ENCODE data around the gene AJM1.
"Not testable (repeated sequence)": the region's sequence is repeated elsewhere in the genome, so short reads cannot be mapped to it uniquely, and the experiment has no call there.

Gene AJM1

GRCh38 chr9:136882109-136882946 is 40.0 kb downstream of the AJM1 start:
- H3K36me3 ChIP-seq (ENCODE audit: control insufficient read depth in 1 of 2, insufficient read depth in 2 of 2, low read depth in 1 of 2, low read length in 2 of 2): no peaks in the 10 kb centered on the region
- WGBS: 61% methylated on average over 19 of the region's 19 CpGs
- H3K79me1 ChIP-seq (replicated peaks; ENCODE audit: low read length, poor library complexity, severe bottlenecking): peaks cover 5% of the 10 kb centered on the region
- H2BK15ac ChIP-seq (ENCODE audit: low read depth, poor library complexity, severe bottlenecking): peak overlapping the region; percentile 70
- peak overlapping the region; percentile 12 to 99 for H3K18ac ChIP-seq (ENCODE audit: low read depth in 1 of 2, low read length in 2 of 2)
- H3K9ac ChIP-seq (ENCODE audit: low read length): peak overlapping the region; percentile 79
- no peak overlapping the region for H2AK5ac ChIP-seq (ENCODE audit: low read length, severe bottlenecking)
- peak overlapping the region in 1 of 2 experiments; percentile 74 for H3K4me3 ChIP-seq (ENCODE audit: insufficient read depth in 1 of 2, low read depth in 1 of 2, low read length in 2 of 2)
- H3K23ac ChIP-seq (ENCODE audit: low read length in 2 of 2): peak overlapping the region in 1 of 2 experiments; percentile 75
- H2BK5ac ChIP-seq (ENCODE audit: low read depth, low read length, poor library complexity, severe bottlenecking): no peak overlapping the region
- peak overlapping the region; percentile 24 for H3K27ac ChIP-seq (ENCODE audit: low read length, poor library complexity, severe bottlenecking)
- H3K9me3 ChIP-seq (ENCODE audit: control insufficient read depth, low read length): no peaks in the 10 kb centered on the region
- peak; percentile 95 for DNase-seq
- peak overlapping the region; percentile 18 to 99 for H2BK12ac ChIP-seq (ENCODE audit: low read length in 2 of 2)
- H3K4me2 ChIP-seq (ENCODE audit: low read length, poor library complexity, severe bottlenecking): peak overlapping the region; percentile 40
- peaks cover 35% of the 10 kb centered on the region for H3K4me1 ChIP-seq (ENCODE audit: control insufficient read depth, insufficient read depth, low read depth, low read length)
- H4K8ac ChIP-seq (ENCODE audit: low read length): peak overlapping the region; percentile 92
- H3K4ac ChIP-seq (ENCODE audit: low read depth in 1 of 2, low read length in 2 of 2): peak overlapping the region in 1 of 2 experiments; percentile 94
- no peak overlapping the region for H2BK120ac ChIP-seq (ENCODE audit: low read depth, low read length)
- H3K27me3 ChIP-seq (ENCODE audit: control insufficient read depth in 1 of 2, insufficient read depth in 1 of 2, low read length in 2 of 2): no peaks in the 10 kb centered on the region
- H3K14ac ChIP-seq (ENCODE audit: low read length in 2 of 2): peak overlapping the region in 1 of 2 experiments; percentile 96
- peak overlapping the region; percentile 60 for H2AFZ ChIP-seq (ENCODE audit: low read depth, low read length)
- peak overlapping the region; percentile 96 for H4K91ac ChIP-seq (ENCODE audit: low read length)

GRCh38 chr9:136882947-136883283 is 40.6 kb downstream of the AJM1 start:
- not testable (repeated sequence) for H2BK5ac ChIP-seq (ENCODE audit: low read depth, low read length, poor library complexity, severe bottlenecking); H2BK120ac ChIP-seq (ENCODE audit: low read depth, low read length); H3K14ac ChIP-seq (ENCODE audit: low read length in 2 of 2); H3K4ac ChIP-seq (ENCODE audit: low read depth in 1 of 2, low read length in 2 of 2); H2AFZ ChIP-seq (ENCODE audit: low read depth, low read length); H3K9me3 ChIP-seq (ENCODE audit: control insufficient read depth, low read length); H2BK15ac ChIP-seq (ENCODE audit: low read depth, poor library complexity, severe bottlenecking); DNase-seq; H3K36me3 ChIP-seq (ENCODE audit: control insufficient read depth in 1 of 2, insufficient read depth in 2 of 2, low read depth in 1 of 2, low read length in 2 of 2); H3K4me2 ChIP-seq (ENCODE audit: low read length, poor library complexity, severe bottlenecking); H3K27me3 ChIP-seq (ENCODE audit: control insufficient read depth in 1 of 2, insufficient read depth in 1 of 2, low read length in 2 of 2); H3K79me1 ChIP-seq (replicated peaks; ENCODE audit: low read length, poor library complexity, severe bottlenecking); H3K27ac ChIP-seq (ENCODE audit: low read length, poor library complexity, severe bottlenecking); H3K23ac ChIP-seq (ENCODE audit: low read length in 2 of 2)
- Histone ChIP-seq H3K4me1 (ENCODE audit: control insufficient read depth, insufficient read depth, low read depth, low read length) (peaks cover 35% of the 10 kb centered on the region), H2AK5ac (ENCODE audit: low read length, severe bottlenecking) (peak overlapping the region; percentile 50), H3K9ac (ENCODE audit: low read length) (peak overlapping the region; percentile 79), H4K8ac (ENCODE audit: low read length) (peak overlapping the region; percentile 92), H3K18ac (ENCODE audit: low read depth in 1 of 2, low read length in 2 of 2) (peak overlapping the region in 1 of 2 experiments; percentile 60), H2BK12ac (ENCODE audit: low read length in 2 of 2) (peak overlapping the region; percentile 72 to 83), H3K4me3 (ENCODE audit: insufficient read depth in 1 of 2, low read depth in 1 of 2, low read length in 2 of 2) (peak overlapping the region in 1 of 2 experiments; percentile 74), H4K91ac (ENCODE audit: low read length) (peak overlapping the region; percentile 64)
- WGBS: 92% methylated on average over 9 of the region's 9 CpGs

- not testable (repeated sequence) for H3K9ac ChIP-seq (ENCODE audit: low read length); H3K23ac ChIP-seq (ENCODE audit: low read length in 2 of 2); H3K36me3 ChIP-seq (ENCODE audit: control insufficient read depth in 1 of 2, insufficient read depth in 2 of 2, low read depth in 1 of 2, low read length in 2 of 2); H2BK12ac ChIP-seq (ENCODE audit: low read length in 2 of 2); H4K8ac ChIP-seq (ENCODE audit: low read length); H2BK15ac ChIP-seq (ENCODE audit: low read depth, poor library complexity, severe bottlenecking); H4K91ac ChIP-seq (ENCODE audit: low read length); H3K4me2 ChIP-seq (ENCODE audit: low read length, poor library complexity, severe bottlenecking); H3K4ac ChIP-seq (ENCODE audit: low read depth in 1 of 2, low read length in 2 of 2); H3K79me1 ChIP-seq (replicated peaks; ENCODE audit: low read length, poor library complexity, severe bottlenecking); H2AFZ ChIP-seq (ENCODE audit: low read depth, low read length); H3K9me3 ChIP-seq (ENCODE audit: control insufficient read depth, low read length); H3K27me3 ChIP-seq (ENCODE audit: control insufficient read depth in 1 of 2, insufficient read depth in 1 of 2, low read length in 2 of 2); DNase-seq; H2BK120ac ChIP-seq (ENCODE audit: low read depth, low read length); H2BK5ac ChIP-seq (ENCODE audit: low read depth, low read length, poor library complexity, severe bottlenecking); H3K27ac ChIP-seq (ENCODE audit: low read length, poor library complexity, severe bottlenecking); H3K14ac ChIP-seq (ENCODE audit: low read length in 2 of 2); H3K18ac ChIP-seq (ENCODE audit: low read depth in 1 of 2, low read length in 2 of 2); H2AK5ac ChIP-seq (ENCODE audit: low read length, severe bottlenecking); H3K4me3 ChIP-seq (ENCODE audit: insufficient read depth in 1 of 2, low read depth in 1 of 2, low read length in 2 of 2)
- peaks cover 35% of the 10 kb centered on the region for H3K4me1 ChIP-seq (ENCODE audit: control insufficient read depth, insufficient read depth, low read depth, low read length)
- WGBS: 98% methylated on average over 9 of the region's 10 CpGs
These were observed 41.4 kb downstream of the AJM1 start for GRCh38 chr9:136883670-136884069.

GRCh38 chr9:136885950-136886578 is 43.8 kb downstream of the AJM1 start, which contains the start of gene TRAF2:
TSS of gene TRAF2 (plus strand) at chr9:136886516. CDS start at chr9:136898741, 12,225 bp downstream.
- no peak within 1 kb of the TSS for H2AK5ac ChIP-seq (ENCODE audit: low read length, severe bottlenecking)
- H3K23ac ChIP-seq (ENCODE audit: low read length in 2 of 2): peak within 1 kb of the TSS in 1 of 2 experiments; percentile 86
- no peaks in the 10 kb centered on the region for H3K9me3 ChIP-seq (ENCODE audit: control insufficient read depth, low read length)
- peak within 1 kb of the TSS; percentile 84 for H3K9ac ChIP-seq (ENCODE audit: low read length)
- H3K4ac ChIP-seq (ENCODE audit: low read depth in 1 of 2, low read length in 2 of 2): peak within 1 kb of the TSS in 1 of 2 experiments; percentile 54
- H2AFZ ChIP-seq (ENCODE audit: low read depth, low read length): peak within 1 kb of the TSS; percentile 83
- no peak within 1 kb of the TSS for H3K14ac ChIP-seq (ENCODE audit: low read length in 2 of 2)
- peaks cover 5 to 15% of the 10 kb centered on the region in 2 experiments for H3K36me3 ChIP-seq (ENCODE audit: control insufficient read depth in 1 of 2, insufficient read depth in 2 of 2, low read depth in 1 of 2, low read length in 2 of 2)
- H4K8ac ChIP-seq (ENCODE audit: low read length): peak within 1 kb of the TSS; percentile 76
- H3K4me1 ChIP-seq (ENCODE audit: control insufficient read depth, insufficient read depth, low read depth, low read length): peaks cover 35% of the 10 kb centered on the region
- peak within 1 kb of the TSS; percentile 57 to 81 for H3K18ac ChIP-seq (ENCODE audit: low read depth in 1 of 2, low read length in 2 of 2)
- H3K4me3 ChIP-seq (ENCODE audit: insufficient read depth in 1 of 2, low read depth in 1 of 2, low read length in 2 of 2): peak within 1 kb of the TSS; percentile 85 to 94
- peaks cover 7% of the 10 kb centered on the region for H3K79me1 ChIP-seq (replicated peaks; ENCODE audit: low read length, poor library complexity, severe bottlenecking)
- H4K91ac ChIP-seq (ENCODE audit: low read length): peak within 1 kb of the TSS; percentile 76
- no peaks in the 10 kb centered on the region for H3K27me3 ChIP-seq (ENCODE audit: control insufficient read depth in 1 of 2, insufficient read depth in 1 of 2, low read length in 2 of 2)
- H2BK120ac ChIP-seq (ENCODE audit: low read depth, low read length): peak within 1 kb of the TSS; percentile 68
- peak within 1 kb of the TSS in 1 of 2 experiments; percentile 43 for H2BK12ac ChIP-seq (ENCODE audit: low read length in 2 of 2)
- H2BK5ac ChIP-seq (ENCODE audit: low read depth, low read length, poor library complexity, severe bottlenecking): no peak within 1 kb of the TSS
- under 1% methylated on average over 56 of the region's 88 CpGs for WGBS
- peak within 1 kb of the TSS; percentile 94 for H3K4me2 ChIP-seq (ENCODE audit: low read length, poor library complexity, severe bottlenecking)
- peak within 1 kb of the TSS; percentile 68 for H2BK15ac ChIP-seq (ENCODE audit: low read depth, poor library complexity, severe bottlenecking)
- DNase-seq: peak; percentile 99
- no peak within 1 kb of the TSS for H3K27ac ChIP-seq (ENCODE audit: low read length, poor library complexity, severe bottlenecking)

Measured in mesenchymal stem cell (in vitro differentiated cells and primary cell).